HFF-Myc (cell line): ENCODE results near the gene CCIN.

Source experiments
- DNase-seq: peaks from one replicate; pipeline ENCODE4 v3.0.0-alpha.2; 2011; ENCODE audit warnings: low read depth; ENCODE audit errors: extremely low read depth
- H3K4me3 ChIP-seq: replicated peaks from 2 replicates; pipeline ENCODE4 v1.5.1; 2011; ENCODE audit warnings: low read depth, mild to moderate bottlenecking, control low read depth, low read length
- CTCF ChIP-seq: IDR thresholded peaks from 2 replicates; pipeline ENCODE4 v1.5.1; 2012; ENCODE audit warnings: mild to moderate bottlenecking, low read depth, low read length, control low read depth; ENCODE audit errors: missing control alignments

The CCIN gene

GRCh38 chr9:36135741-36136271 is 33.4 kb upstream of the CCIN start:
- peak overlapping the region; percentile 59 for H3K4me3 ChIP-seq
- TF ChIP-seq CTCF = no peak
- no peak for DNase-seq

GRCh38 chr9:36136272-36136893 is 32.8 kb upstream of the CCIN start, which contains the start of gene GLIPR2:
TSS of gene GLIPR2 (plus strand) at chr9:36136733. CDS start at chr9:36136779, 46 bp downstream.
- DNase-seq = no peak
- H3K4me3 ChIP-seq = peak within 1 kb of the TSS; percentile 59
- peak; percentile 18 for TF ChIP-seq CTCF

- no peak for TF ChIP-seq CTCF
- peak overlapping the region; percentile 59 for H3K4me3 ChIP-seq
- no peak for DNase-seq
Observed at GRCh38 chr9:36136894-36137391, 32.2 kb upstream of the CCIN start.

GRCh38 chr9:36137392-36138004 is 31.7 kb upstream of the CCIN start:
- H3K4me3 ChIP-seq = peak overlapping the region; percentile 59
- TF ChIP-seq CTCF = no peak
- DNase-seq = no peak

GRCh38 chr9:36138496-36138895 is 30.7 kb upstream of the CCIN start:
- DNase-seq = no peak
- no peak overlapping the region for H3K4me3 ChIP-seq

GRCh38 chr9:36138901-36139300 is 30.3 kb upstream of the CCIN start:
- no peak for DNase-seq
- no peak overlapping the region for H3K4me3 ChIP-seq
- no peak for TF ChIP-seq CTCF

More at GRCh38 chr9:36138496-36138895, 30.7 kb upstream of the CCIN start:
- no peak for TF ChIP-seq CTCF
